Sigmoid colon (tissue), 7 donors: ENCODE results near the gene CDX1. TPM values are rescaled to one million over a fixed set of nuclear protein-coding genes. Genes with fewer than 3 reads are reported as not detected.

Source experiments
- DNase-seq: peaks from one replicate; pipeline ENCODE4 v3.0.0-alpha.2; 2019
- H3K27ac ChIP-seq, 4 donors: fragments of 200-600 bp; sonication (generic); one replicate each; pipeline ENCODE4 v1.5.1; 2016 to 2019; ENCODE audit warnings: mild to moderate bottlenecking in 1 of 4
- H3K27me3 ChIP-seq, 3 donors: fragments of 200-600 bp; sonication (generic); one replicate each; pipeline ENCODE4 v1.5.1; 2019; ENCODE audit warnings: mild to moderate bottlenecking in 1 of 3
- H3K36me3 ChIP-seq, 4 donors: fragments of 200-600 bp; sonication (generic); one replicate each; pipeline ENCODE4 v1.5.1; 2016 to 2019
- H3K4me1 ChIP-seq, 4 donors: fragments of 200-600 bp; sonication (generic); one replicate each; pipeline ENCODE4 v1.5.1; 2017 to 2019
- H3K4me3 ChIP-seq, 4 donors: fragments of 200-600 bp; sonication (generic); one replicate each; pipeline ENCODE4 v1.5.1; 2017 to 2019; ENCODE audit warnings: mild to moderate bottlenecking in 2 of 4, moderate library complexity in 1 of 4
- H3K9me3 ChIP-seq, 4 donors: fragments of 200-600 bp in 3 of 4; sonication (generic) in 3 of 4; one replicate each; pipeline versions ENCODE4 v1.5.1 to v1.6.1; 2013 to 2019
- EP300 ChIP-seq, 4 donors: sonication (generic); formaldehyde crosslinking; IDR thresholded peaks; one replicate each; pipeline ENCODE4 v1.6.1; 2017; ENCODE audit warnings: antibody characterized with exemption in 4 of 4
- POLR2A ChIP-seq, 2 donors: fragments of 450-650 bp; IDR thresholded peaks; one replicate each; pipeline ENCODE4 v1.6.1; 2016; ENCODE audit warnings: antibody characterized with exemption in 2 of 2, mild to moderate bottlenecking in 2 of 2, moderate library complexity in 2 of 2
- POLR2AphosphoS5 ChIP-seq, 4 donors: sonication (generic); formaldehyde crosslinking; IDR thresholded peaks; one replicate each; pipeline ENCODE4 v1.6.1; 2017; ENCODE audit warnings: antibody characterized with exemption in 4 of 4
- WGBS, 2 donors: extraction: QIAGEN DNeasy Blood & Tissue Kit; methylation state at CpG; one replicate each; pipeline ENCODE4 v1.1.7; 2013; 5-methylcytosine and 5-hydroxymethylcytosine counted together
- intact Hi-C: fragments of 100-400 bp; cut with DNase I; formaldehyde crosslinking; loops from one replicate; pipeline ENCODE4 v1.15.1; 2023
- polyA plus RNA-seq, 3 donors: library from polyadenylated mRNA; stranded (reverse); fragments of 200-250 nt; gene quantifications; one replicate each; pipeline ENCODE4 v1.2.3, GENCODE V29; 2013
- total RNA-seq, 4 donors: library from RNA; depleted of rRNA; stranded (reverse); fragments of >200 nt; gene quantifications; one replicate each; pipeline ENCODE4 v1.1.0, GENCODE V29; 2016
- TF ChIP-seq, protein P1 (sequence below), 4 experiments: fragments of 450-650 bp in 3 of 4; fragments of 200-600 bp in 1 of 4; IDR thresholded peaks; one replicate each; pipeline ENCODE4 v1.5.1; 2016 to 2019; ENCODE audit warnings: antibody characterized with exemption in 4 of 4, mild to moderate bottlenecking in 3 of 4, moderate library complexity in 2 of 4
- donor health status: healthy with polysubstance abuse.
- donor health status: Bipolar disorder and iron deficiency.
- donor health status: healthy.

The CDX1 gene
- total and polyA plus RNA-seq, 7 donors: 0.71 to 455 (median 325) TPM; not detected in 2

DNA sequence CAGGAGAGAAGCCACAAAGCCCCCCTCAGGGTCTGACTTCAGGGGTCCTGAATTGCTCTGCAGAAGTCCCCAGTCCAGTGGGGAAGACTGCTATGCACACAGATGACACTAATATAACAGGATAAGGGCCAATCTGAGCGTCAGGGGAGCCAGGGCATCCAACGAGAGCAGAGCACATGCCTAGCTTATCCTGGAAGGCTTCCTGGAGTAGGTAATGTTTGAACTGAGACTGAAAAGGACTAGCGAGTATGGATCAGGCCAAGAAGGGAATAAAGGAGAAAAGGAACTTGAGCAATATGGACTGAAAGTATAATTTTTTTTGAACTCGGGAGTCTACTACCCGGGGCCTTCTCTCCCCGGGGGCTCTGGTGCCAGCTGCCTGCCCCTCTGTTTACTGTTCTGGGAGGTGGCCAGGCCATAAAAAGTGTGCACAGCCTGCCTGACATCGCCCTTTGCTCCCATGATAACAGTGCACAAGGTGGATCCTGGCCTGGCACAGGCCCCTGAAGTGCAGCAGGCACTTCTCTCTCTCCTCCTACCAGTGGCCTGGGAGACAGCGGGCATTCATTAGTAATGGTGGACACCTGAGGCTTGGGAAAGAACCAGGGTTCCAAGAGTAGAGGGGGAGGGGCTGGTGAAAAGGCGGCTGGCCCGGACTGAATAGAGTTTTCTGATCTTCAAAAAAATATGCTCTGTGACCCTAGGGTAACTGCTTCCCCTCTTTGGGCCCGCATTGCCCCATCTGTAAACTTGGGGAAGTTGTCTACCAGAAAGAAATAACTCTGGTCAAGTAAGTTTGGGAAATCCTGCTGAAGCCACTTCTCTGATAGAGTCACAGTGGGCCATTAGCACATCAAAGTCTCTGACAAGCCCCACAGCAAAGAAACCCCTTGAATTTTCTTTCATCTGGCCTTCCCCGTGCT is 18.7 kb downstream of the CDX1 start:
- Histone ChIP-seq H3K9me3 (no peaks in the 10 kb centered on the region), H3K36me3 (no peaks in the 10 kb centered on the region), H3K27me3 (peaks cover 7 to 21% (median 19%) of the 10 kb centered on the region in 3 donors), H3K27ac (no peak overlapping the region), H3K4me1 (peaks cover 0 to 17% (median 9%) of the 10 kb centered on the region in 4 donors), H3K4me3 (no peak overlapping the region)
- TF ChIP-seq EP300 (IDR thresholded peaks at IDR 0.05) (no peak), POLR2AphosphoS5 (IDR thresholded peaks at IDR 0.05) (no peak), POLR2A (IDR thresholded peaks at IDR 0.05) (no peak)
- TF ChIP-seq, protein P1, sequence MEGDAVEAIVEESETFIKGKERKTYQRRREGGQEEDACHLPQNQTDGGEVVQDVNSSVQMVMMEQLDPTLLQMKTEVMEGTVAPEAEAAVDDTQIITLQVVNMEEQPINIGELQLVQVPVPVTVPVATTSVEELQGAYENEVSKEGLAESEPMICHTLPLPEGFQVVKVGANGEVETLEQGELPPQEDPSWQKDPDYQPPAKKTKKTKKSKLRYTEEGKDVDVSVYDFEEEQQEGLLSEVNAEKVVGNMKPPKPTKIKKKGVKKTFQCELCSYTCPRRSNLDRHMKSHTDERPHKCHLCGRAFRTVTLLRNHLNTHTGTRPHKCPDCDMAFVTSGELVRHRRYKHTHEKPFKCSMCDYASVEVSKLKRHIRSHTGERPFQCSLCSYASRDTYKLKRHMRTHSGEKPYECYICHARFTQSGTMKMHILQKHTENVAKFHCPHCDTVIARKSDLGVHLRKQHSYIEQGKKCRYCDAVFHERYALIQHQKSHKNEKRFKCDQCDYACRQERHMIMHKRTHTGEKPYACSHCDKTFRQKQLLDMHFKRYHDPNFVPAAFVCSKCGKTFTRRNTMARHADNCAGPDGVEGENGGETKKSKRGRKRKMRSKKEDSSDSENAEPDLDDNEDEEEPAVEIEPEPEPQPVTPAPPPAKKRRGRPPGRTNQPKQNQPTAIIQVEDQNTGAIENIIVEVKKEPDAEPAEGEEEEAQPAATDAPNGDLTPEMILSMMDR (IDR thresholded peaks at IDR 0.05): no peak
- WGBS, 2 donors: 22 to 66% methylated on average over 12 of the region's 12 CpGs
- intact Hi-C loops: no loop called here
- DNase-seq: no peak

DNA sequence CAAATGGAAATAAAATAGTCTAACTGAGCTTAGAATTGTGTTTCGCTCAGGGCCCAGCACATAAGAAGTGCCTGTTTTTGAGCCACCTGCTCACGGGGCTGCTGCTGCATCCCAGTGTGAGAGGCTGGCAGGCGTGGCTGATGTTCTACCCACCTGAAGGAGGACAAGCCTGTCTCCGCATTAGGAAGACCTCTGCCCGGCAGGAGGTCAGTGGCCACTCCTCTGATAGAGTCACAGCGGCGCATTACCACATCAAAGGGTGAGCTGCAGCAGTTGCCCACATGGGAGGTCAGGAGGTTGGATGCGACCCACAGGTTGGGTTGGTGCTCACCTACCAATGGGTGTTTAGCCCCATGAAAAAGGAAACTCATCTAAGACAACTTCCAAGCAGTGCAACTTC is 19.6 kb downstream of the CDX1 start:
- TF ChIP-seq POLR2AphosphoS5 (IDR thresholded peaks at IDR 0.05): no peak
- TF ChIP-seq, protein P1 (IDR thresholded peaks at IDR 0.05): no peak
- no peak for TF ChIP-seq EP300 (IDR thresholded peaks at IDR 0.05)
- TF ChIP-seq POLR2A (IDR thresholded peaks at IDR 0.05): no peak
- H3K9me3 ChIP-seq: no peaks in the 10 kb centered on the region
- H3K4me3 ChIP-seq: no peak overlapping the region
- H3K27ac ChIP-seq: no peak overlapping the region
- intact Hi-C loops: no loop called here
- WGBS, 2 donors: 64 to 86% methylated on average over 8 of the region's 8 CpGs
- DNase-seq: no peak
- H3K27me3 ChIP-seq: peaks cover 10 to 30% (median 28%) of the 10 kb centered on the region in 3 donors
- no peaks in the 10 kb centered on the region for H3K36me3 ChIP-seq
- peaks cover 0 to 10% (median 6%) of the 10 kb centered on the region in 4 donors for H3K4me1 ChIP-seq

DNA sequence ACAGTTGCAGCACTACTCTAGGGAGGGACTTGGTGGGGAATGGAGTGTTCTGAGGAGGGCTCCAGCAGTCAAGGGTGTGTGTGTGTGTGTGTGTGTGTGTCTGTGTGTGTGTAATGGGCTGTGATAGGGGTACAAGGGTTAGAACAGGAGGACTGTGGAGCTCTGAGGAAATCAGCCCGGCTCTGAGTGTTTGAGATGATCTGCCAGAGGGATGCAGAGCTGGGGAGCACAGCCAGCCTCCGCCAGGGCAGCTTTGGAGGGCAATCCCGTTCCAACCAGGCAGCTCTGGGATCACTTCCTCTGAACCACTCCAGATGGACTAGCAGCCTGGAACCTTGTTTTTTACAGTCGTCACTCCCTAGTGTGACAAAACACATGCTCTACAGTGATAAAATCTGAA is 20.3 kb downstream of the CDX1 start:
- Histone ChIP-seq H3K4me1 (peaks cover 0 to 7% (median 6%) of the 10 kb centered on the region in 4 donors), H3K27me3 (peaks cover 10 to 30% (median 29%) of the 10 kb centered on the region in 3 donors), H3K4me3 (no peak overlapping the region), H3K27ac (no peak overlapping the region), H3K9me3 (no peaks in the 10 kb centered on the region), H3K36me3 (no peaks in the 10 kb centered on the region)
- intact Hi-C loops: no loop called here
- DNase-seq: no peak
- TF ChIP-seq POLR2AphosphoS5 (IDR thresholded peaks at IDR 0.05) (no peak), EP300 (IDR thresholded peaks at IDR 0.05) (no peak), POLR2A (IDR thresholded peaks at IDR 0.05) (no peak)
- TF ChIP-seq, protein P1 (IDR thresholded peaks at IDR 0.05): no peak
- 33 to 61% methylated on average over 4 of the region's 4 CpGs for WGBS, 2 donors

DNA sequence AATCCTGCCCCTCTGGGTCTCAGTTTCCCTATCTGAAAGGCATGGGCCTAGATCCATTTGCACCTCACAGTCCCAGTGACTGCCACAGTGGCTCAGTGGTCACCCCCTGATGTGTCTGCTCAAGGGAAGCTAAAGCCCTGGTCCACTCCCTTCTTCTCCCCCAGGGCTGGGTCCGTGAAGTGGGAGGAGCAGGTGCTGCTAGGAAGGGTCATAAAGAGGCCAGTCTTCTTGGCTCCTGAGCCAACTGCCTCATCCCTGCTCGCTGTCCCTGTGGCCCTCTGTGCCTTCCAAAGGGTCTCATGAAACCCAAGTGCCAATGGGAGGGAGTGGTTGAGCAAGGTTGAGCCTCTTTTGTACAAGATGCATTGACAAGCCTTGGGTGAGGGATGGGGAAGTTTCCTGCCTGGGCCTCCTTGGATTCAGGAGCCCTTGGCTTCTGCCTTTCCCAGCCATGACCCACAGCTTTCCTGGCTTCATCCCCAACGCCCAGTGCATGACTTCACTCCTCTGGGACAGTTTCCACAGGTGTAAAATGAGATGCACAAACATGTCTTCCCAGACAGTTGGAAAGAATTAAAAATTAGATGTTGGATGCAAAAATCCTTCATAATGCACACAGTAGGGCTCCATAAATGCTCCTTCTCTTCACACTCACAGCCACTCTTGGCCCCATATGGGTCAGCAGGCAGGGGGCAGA is 21.7 kb downstream of the CDX1 start:
- 15 to 46% methylated on average over 3 of the region's 3 CpGs for WGBS, 2 donors
- Histone ChIP-seq H3K27me3 (peaks cover 10 to 30% (median 29%) of the 10 kb centered on the region in 3 donors), H3K9me3 (no peaks in the 10 kb centered on the region), H3K4me1 (peaks cover 0 to 7% (median 6%) of the 10 kb centered on the region in 4 donors), H3K36me3 (no peaks in the 10 kb centered on the region), H3K4me3 (no peak overlapping the region), H3K27ac (no peak overlapping the region)
- no peak for TF ChIP-seq POLR2A (IDR thresholded peaks at IDR 0.05)
- TF ChIP-seq EP300 (IDR thresholded peaks at IDR 0.05): no peak
- TF ChIP-seq POLR2AphosphoS5 (IDR thresholded peaks at IDR 0.05): no peak
- TF ChIP-seq, protein P1 (IDR thresholded peaks at IDR 0.05): no peak
- intact Hi-C loops: no loop called here
- DNase-seq: no peak
